HG03097 (cell line): Measurements from ENCODE around the gene HCRT.
"Not testable (repeated sequence)": the region's sequence is repeated elsewhere in the genome, so short reads cannot be mapped to it uniquely, and the experiment has no call there.

Experiments used
- ATAC-seq: cut with Tn5 transposase; IDR thresholded peaks from one replicate; pipeline ENCODE4 v1.9.1; 2021; ENCODE audit not compliant: unreplicated experiment, low FRiP score

Gene HCRT

DNA sequence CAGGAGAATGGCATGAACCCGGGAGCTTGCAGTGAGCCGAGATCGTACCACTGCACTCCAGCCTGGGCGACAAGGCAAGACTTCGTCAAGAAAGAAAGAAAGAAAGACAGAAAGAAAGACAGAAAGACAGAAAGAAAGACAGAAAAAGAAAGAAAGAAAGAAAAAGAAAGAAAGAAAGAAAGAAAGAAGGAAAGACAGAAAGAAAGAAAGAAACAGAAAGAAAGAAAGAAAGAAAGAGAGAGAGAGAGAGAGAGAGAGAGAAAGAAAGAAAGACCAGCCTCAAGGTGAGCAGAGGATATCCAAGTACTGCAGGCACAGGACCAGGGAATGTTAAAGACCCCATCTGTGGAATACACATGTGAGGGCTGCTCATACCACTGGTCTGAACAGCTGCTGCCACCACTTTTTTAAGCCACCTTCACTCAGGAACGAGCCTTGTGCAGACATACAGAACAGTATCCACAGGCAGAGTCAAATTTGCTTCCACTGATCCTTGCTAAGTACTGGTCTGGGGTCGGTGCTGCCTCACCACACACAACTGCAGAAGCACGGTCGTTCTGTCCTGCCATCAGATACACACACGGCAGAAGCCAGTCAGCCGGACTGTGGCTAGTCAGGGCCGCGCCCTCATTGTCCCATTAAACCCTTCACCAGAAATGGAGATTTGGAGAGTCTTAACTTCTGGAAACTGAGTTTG lies 38.2 kb downstream of the HCRT start:
- no peak for ATAC-seq

DNA sequence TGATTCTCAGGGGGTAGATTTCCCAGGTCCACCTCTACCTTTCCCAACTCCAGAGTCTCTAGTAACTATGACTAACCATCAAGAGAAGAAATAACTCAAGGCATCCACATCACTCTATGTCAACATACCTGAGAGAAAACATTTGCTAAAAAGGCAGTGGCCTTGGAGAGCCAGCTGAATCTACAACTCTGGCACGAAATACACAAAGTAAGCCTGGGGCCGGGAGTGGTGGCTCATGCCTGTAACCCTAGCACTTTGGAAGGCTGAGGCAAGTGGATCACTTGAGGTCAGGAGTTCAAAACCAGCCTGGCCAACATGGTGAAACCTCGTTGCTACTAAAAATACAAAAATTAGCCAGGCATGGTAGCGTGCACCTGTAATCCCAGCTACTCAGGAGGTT lies 42.1 kb downstream of the HCRT start:
- ATAC-seq = not testable (repeated sequence)

DNA sequence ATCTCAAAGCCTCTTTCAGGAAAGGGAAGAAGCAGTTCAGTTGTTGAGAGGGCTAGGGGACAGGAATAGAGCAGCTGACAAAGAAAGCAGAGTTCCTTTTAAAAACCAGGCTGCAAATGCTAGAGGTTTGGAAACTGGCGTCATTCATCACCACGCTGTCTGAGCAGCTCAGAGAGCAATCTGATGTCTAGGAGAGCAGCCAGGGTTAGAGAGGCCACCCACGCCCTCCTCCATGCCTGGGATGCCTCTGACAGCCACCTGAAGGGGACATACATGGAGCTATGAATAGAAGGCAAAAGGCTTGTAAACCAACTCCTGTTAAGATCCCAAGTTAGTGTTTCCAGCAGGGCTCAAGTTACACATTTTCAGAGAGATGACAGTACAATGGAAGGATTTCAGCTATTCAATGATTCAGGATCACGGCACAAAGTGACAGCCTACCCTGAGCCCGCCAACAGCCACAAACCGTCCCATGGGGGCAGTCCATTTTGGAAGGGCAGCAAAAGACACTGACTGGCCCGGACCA lies 42.8 kb downstream of the HCRT start:
- ATAC-seq = no peak

DNA sequence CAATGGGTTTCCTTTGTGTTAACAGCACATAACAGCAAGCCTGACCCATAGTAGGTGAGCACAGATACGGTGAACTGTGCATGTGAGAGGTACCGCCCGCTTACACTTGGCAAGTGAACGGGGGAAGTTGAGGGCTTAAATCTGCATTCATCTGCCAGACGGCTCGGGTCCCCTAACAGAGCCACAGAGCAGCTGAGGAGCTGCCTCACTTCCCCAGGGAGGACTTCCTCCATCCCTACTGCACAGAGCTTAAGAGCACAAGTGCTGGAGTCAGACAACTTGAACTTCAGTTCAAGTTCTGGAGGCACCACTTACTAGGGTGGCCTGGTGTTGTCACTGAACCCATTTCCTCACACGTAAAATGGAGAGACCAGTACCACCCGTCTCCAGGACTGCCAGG lies 43.9 kb downstream of the HCRT start:
- ATAC-seq = no peak

DNA sequence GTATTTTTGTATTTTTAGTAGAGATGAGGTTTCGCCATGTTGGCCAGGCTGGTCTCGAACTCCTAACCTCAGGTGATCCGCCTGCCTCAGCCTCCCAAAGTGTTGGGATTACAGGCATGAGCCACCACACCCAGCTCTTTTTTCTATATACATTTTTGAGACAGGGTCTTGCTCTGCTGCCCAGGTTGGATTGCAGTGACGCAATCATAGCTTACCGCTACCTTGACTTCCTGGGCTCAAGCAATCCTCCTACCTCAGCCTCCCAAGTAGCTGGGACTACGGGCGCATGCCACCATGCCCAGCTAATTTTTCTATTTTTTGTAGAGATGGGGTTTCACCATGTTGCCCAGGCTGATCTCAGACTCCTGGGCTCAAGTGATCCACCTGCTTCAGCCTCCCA lies 44.6 kb downstream of the HCRT start:
- not testable (repeated sequence) for ATAC-seq

DNA sequence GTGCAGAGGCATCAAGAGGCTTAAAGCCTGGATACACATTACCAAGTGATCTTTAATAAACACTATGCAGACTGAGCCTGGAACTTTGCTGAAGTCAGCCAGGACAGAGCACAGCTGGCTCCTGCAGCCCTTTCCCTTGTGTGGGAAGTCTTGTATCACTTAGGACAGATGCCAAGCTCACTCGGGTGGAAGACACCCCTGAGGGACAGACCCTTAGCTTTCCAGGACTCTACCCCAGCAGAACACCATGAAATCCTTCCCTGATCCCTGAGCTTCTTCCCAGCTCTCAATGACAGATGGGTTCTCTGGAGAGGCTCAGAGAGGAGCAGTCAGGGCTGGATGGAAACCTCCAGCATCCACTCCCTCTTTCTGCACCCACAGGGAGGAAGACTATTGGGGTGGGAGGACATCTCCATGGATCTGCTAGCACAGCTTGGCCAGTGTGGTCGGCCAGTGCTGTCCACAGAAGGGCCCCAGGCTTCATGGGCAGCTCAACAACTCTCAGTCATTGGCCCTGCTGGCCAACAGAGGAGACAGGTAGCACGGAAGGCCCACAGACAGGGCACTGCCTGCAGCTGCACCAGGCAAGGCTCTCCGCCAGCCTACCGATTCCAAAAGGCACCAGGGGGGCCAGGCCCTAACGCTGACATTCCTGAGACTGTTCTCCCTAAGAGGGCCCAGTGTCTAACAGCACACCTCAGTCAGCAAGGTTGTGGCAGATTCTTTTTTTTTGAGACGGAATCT lies 46.3 kb downstream of the HCRT start:
- ATAC-seq = no peak

DNA sequence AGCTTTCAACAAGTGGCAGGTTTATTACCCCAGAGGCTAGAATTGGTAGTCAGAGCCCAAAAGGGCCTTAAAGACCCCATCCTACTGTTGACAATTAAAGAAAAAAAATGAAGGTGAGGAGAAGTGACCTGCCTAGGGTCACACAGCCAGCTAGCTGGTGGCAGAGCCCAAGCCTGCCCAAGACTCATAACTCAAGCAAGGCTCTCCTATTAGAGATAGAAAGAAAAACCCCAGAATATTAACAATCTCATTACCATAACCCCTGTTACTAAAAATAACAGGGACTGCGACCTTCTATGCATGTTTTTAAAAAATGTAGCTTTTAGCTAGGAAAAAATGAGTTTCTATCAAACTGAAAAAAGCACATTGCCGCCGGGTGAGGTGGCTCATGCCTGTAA lies 48.6 kb downstream of the HCRT start:
- no peak for ATAC-seq

DNA sequence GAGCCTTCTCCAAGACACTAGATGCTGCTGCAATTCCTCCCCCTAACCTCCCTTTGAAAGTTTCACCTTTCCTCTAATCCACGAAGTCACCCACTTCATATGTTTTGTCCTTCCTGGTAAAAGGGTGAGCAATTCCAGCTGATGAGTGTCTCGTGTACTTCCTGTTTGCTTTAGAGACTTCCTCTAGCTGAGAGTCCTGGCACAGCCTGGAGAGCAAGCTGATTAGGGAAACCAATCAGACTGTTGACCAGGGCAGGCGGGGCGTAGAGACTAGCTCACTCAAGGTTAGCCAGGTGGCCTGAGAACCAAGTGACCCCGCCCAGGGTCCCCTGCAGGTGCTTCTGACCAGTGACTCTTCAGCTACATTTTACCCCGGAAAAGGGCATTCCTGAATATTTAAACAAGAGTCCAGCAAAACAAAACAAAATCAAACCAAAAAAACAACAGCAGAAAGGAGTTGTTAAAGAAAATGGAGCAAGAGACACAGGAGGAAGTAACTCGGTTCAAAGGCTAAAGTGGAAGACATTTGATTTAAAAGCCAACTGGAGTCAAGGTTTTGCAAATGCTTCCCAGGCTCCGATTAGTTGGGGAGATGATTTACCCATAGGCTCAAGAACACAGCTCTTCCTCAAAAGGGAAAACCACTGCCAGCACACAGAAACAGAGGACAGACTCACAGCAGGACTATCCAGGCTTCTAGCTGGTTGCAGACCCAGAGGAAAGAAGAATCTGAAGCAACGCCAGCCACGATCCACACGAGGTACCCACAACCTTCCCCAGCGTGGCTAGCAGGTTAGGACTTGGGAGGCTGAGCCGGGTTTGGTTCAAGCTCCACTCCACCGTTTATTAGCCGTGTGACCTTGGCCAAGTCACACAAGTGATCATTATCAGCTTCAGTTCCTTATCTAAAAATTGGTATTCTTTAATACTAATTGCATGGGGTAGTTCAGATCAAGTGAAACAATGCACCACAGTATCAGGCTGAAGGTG lies 49.3 kb downstream of the HCRT start:
- no peak for ATAC-seq

DNA sequence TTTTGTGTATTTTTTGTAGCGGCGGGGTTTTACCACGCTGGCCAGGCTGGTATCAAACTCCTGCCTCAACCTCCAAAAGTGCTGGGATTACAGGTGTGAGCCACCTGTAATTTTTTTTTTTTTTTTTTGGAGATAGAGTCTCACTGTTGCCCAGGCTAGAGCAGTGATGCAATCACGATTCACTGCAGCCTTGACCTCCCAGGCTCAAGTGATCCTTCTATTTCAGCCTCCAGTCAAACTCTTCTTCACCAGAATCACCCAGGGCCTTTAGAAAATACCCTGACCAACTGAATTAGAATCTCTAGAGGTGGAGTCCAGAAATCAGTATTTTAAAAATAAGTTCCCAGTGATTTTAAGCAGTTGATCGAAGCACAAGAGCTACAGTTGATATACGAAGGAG lies 50.1 kb downstream of the HCRT start:
- ATAC-seq = no peak
